Neural progenitor cell (in vitro differentiated cells): Measurements from ENCODE around the gene SMAD7. TPM values are rescaled to one million over a fixed set of nuclear protein-coding genes. Genes with fewer than 3 reads are reported as not detected.

Experiments used
- DNase-seq: peaks from one replicate; pipeline ENCODE4 v3.0.0-alpha.2; 2016; ENCODE audit warnings: low spot score
- H2AFZ ChIP-seq: fragments of 200-600 bp; sonication (generic); replicated peaks from 2 replicates; pipeline ENCODE4 v1.6.1; 2016; ENCODE audit warnings: antibody characterized with exemption
- H3F3A ChIP-seq: fragments of 200-600 bp; sonication (generic); 2 replicates; pipeline ENCODE4 v1.6.1; 2016; ENCODE audit warnings: antibody characterized with exemption, low read depth
- H3K27ac ChIP-seq: fragments of 200-600 bp; sonication (generic); 2 replicates; pipeline ENCODE4 v1.5.1; 2016; ENCODE audit warnings: mild to moderate bottlenecking
- H3K27me3 ChIP-seq: fragments of 200-600 bp; sonication (generic); 2 replicates; pipeline ENCODE4 v1.6.1; 2016; ENCODE audit warnings: mild to moderate bottlenecking, moderate library complexity
- H3K36me3 ChIP-seq: fragments of 200-600 bp; sonication (generic); 2 replicates; pipeline ENCODE4 v1.5.1; 2016
- H3K4me1 ChIP-seq: fragments of 200-600 bp; sonication (generic); 2 replicates; pipeline ENCODE4 v1.6.1; 2016; ENCODE audit warnings: mixed run types
- H3K4me2 ChIP-seq: fragments of 200-600 bp; sonication (generic); 2 replicates; pipeline ENCODE4 v1.6.1; 2016
- H3K4me3 ChIP-seq: fragments of 200-600 bp; sonication (generic); 2 replicates; pipeline ENCODE4 v1.5.1; 2016
- H3K79me2 ChIP-seq: fragments of 200-600 bp; sonication (generic); 2 replicates; pipeline ENCODE4 v1.6.1; 2016; ENCODE audit warnings: low read depth
- H3K9ac ChIP-seq: fragments of 200-600 bp; sonication (generic); 2 replicates; pipeline ENCODE4 v1.6.1; 2016
- H3K9me3 ChIP-seq: fragments of 200-600 bp; sonication (generic); 2 replicates; pipeline ENCODE4 v1.5.1; 2016; ENCODE audit warnings: low read depth
- H4K20me1 ChIP-seq: fragments of 200-600 bp; sonication (generic); 2 replicates; pipeline ENCODE4 v1.6.1; 2016; ENCODE audit warnings: low read depth
- H3K27ac Mint-ChIP-seq: 3 replicates; pipeline ENCODE4 v1.8.0; 2021; ENCODE audit warnings: mixed read lengths
- H3K27me3 Mint-ChIP-seq: 2 replicates; pipeline ENCODE4 v1.8.0; 2022; ENCODE audit warnings: low read depth, mild to moderate bottlenecking, inconsistent platforms, moderate library complexity, mixed read lengths; ENCODE audit not compliant: insufficient read depth
- H3K36me3 Mint-ChIP-seq: 3 replicates; pipeline ENCODE4 v1.8.0; 2021; ENCODE audit warnings: mixed read lengths
- H3K4me1 Mint-ChIP-seq: 3 replicates; pipeline ENCODE4 v1.8.0; 2021; ENCODE audit warnings: mixed read lengths
- H3K4me3 Mint-ChIP-seq: 3 replicates; pipeline ENCODE4 v1.8.0; 2021; ENCODE audit warnings: mild to moderate bottlenecking, moderate library complexity, mixed read lengths
- H3K9me3 Mint-ChIP-seq: 3 replicates; pipeline ENCODE4 v1.8.0; 2020; ENCODE audit warnings: mixed read lengths
- EZH2 ChIP-seq: fragments of 200-600 bp; sonication (generic); IDR thresholded peaks from 2 replicates; pipeline ENCODE4 v1.6.1; 2017; ENCODE audit warnings: antibody characterized with exemption, mild to moderate bottlenecking, moderate library complexity
- EZH2phosphoT487 ChIP-seq: fragments of 200-600 bp; sonication (generic); IDR thresholded peaks from 2 replicates; pipeline ENCODE4 v1.6.1; 2017; ENCODE audit warnings: antibody characterized with exemption
- total RNA-seq: library from RNA; depleted of rRNA; stranded (reverse); fragments of >200 nt; gene quantifications from 2 replicates; pipeline ENCODE4 v1.2.3, GENCODE V29; 2015; ENCODE audit warnings: low replicate concordance
- TF ChIP-seq, protein P1 (sequence below): fragments of 200-600 bp; sonication (generic); IDR thresholded peaks from 2 replicates; pipeline ENCODE4 v1.5.1; 2017; ENCODE audit warnings: antibody characterized with exemption, mild to moderate bottlenecking

SMAD7 gene
- total RNA-seq, 1 donor from 2014 or later: 1.1 TPM

GRCh38 chr18:48898521-48898920 is 52.2 kb downstream of the SMAD7 start:
- Histone ChIP-seq H2AFZ (no peak overlapping the region), H3K79me2 (no peaks in the 10 kb centered on the region), H3K4me2 (no peak overlapping the region), H3K4me3 (no peak overlapping the region), H3F3A (no peaks in the 10 kb centered on the region), H3K9me3 (no peaks in the 10 kb centered on the region), H3K27me3 (no peaks in the 10 kb centered on the region), H3K9ac (no peak overlapping the region), H3K4me1 (peaks cover 3% of the 10 kb centered on the region), H3K27ac (no peak overlapping the region), H4K20me1 (no peaks in the 10 kb centered on the region), H3K36me3 (no peaks in the 10 kb centered on the region)
- H3K27me3 Mint-ChIP-seq: peaks cover 18% of the 10 kb centered on the region
- H3K4me3 Mint-ChIP-seq: no peak overlapping the region
- TF ChIP-seq EZH2phosphoT487: no peak
- TF ChIP-seq, protein P1, sequence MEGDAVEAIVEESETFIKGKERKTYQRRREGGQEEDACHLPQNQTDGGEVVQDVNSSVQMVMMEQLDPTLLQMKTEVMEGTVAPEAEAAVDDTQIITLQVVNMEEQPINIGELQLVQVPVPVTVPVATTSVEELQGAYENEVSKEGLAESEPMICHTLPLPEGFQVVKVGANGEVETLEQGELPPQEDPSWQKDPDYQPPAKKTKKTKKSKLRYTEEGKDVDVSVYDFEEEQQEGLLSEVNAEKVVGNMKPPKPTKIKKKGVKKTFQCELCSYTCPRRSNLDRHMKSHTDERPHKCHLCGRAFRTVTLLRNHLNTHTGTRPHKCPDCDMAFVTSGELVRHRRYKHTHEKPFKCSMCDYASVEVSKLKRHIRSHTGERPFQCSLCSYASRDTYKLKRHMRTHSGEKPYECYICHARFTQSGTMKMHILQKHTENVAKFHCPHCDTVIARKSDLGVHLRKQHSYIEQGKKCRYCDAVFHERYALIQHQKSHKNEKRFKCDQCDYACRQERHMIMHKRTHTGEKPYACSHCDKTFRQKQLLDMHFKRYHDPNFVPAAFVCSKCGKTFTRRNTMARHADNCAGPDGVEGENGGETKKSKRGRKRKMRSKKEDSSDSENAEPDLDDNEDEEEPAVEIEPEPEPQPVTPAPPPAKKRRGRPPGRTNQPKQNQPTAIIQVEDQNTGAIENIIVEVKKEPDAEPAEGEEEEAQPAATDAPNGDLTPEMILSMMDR: no peak
- no peak for TF ChIP-seq EZH2
- H3K9me3 Mint-ChIP-seq: peaks cover 10% of the 10 kb centered on the region
- DNase-seq: no peak
- H3K36me3 Mint-ChIP-seq: no peaks in the 10 kb centered on the region
- peaks cover 26% of the 10 kb centered on the region for H3K4me1 Mint-ChIP-seq
- H3K27ac Mint-ChIP-seq: no peak overlapping the region

- TF ChIP-seq, protein P1: no peak
- TF ChIP-seq EZH2 (no peak), EZH2phosphoT487 (no peak)
- Histone ChIP-seq H3K36me3 (no peaks in the 10 kb centered on the region), H3K4me2 (no peak overlapping the region), H3K4me1 (peaks cover 8% of the 10 kb centered on the region), H3K4me3 (no peak overlapping the region), H2AFZ (peak overlapping the region; percentile 81), H3K79me2 (no peaks in the 10 kb centered on the region), H3K27me3 (no peaks in the 10 kb centered on the region), H3K9ac (no peak overlapping the region), H3K9me3 (no peaks in the 10 kb centered on the region), H3F3A (no peaks in the 10 kb centered on the region), H4K20me1 (no peaks in the 10 kb centered on the region), H3K27ac (no peak overlapping the region)
- Mint-ChIP-seq H3K4me1 (peaks cover 27% of the 10 kb centered on the region), H3K9me3 (peaks cover 10% of the 10 kb centered on the region), H3K36me3 (no peaks in the 10 kb centered on the region), H3K27ac (no peak overlapping the region), H3K4me3 (no peak overlapping the region), H3K27me3 (peaks cover 17% of the 10 kb centered on the region)
- DNase-seq: no peak
Measured at GRCh38 chr18:48897531-48897930, 53.2 kb downstream of the SMAD7 start.

DNA sequence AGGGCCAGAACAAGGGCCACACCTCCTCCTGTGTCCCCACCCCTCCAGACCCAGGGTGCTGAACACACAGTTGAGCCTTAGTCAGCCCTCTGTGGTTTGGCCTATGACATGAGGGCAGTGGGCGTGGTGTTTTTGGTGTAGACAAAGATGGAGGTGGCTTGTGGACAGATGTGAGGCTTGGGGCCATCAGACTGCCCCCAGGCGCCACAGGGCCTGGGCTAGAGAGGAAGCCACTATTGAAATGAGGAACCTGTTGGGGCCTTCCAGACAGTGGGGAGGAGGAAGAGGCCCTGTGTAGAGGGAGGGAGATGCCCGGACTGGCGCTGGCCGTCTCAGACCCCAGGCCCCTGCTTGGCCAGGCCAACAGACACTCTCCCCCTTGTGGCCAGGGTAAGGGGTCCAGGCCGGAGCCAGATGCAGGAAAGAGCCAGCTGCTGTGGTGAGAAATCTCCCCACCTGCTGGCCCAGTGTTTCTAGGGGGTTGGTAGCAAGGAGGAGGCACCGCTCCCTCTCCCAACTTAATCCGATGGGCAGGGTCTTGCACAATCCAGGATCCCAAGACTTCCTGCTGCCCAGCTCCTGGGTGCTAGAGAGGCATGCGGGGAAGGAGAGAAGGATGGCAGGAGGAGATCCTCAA is 53.8 kb downstream of the SMAD7 start:
- Histone ChIP-seq H3K4me2 (no peak overlapping the region), H3K9me3 (no peaks in the 10 kb centered on the region), H3K27ac (no peak overlapping the region), H4K20me1 (no peaks in the 10 kb centered on the region), H3K9ac (no peak overlapping the region), H3K27me3 (no peaks in the 10 kb centered on the region), H3K79me2 (no peaks in the 10 kb centered on the region), H2AFZ (peak overlapping the region; percentile 81), H3K36me3 (no peaks in the 10 kb centered on the region), H3K4me1 (peaks cover 8% of the 10 kb centered on the region), H3K4me3 (no peak overlapping the region), H3F3A (no peaks in the 10 kb centered on the region)
- H3K27me3 Mint-ChIP-seq: peaks cover 17% of the 10 kb centered on the region
- no peak for TF ChIP-seq EZH2
- TF ChIP-seq, protein P1: peak; percentile 57
- peak overlapping the region; percentile 39 for H3K27ac Mint-ChIP-seq
- H3K4me1 Mint-ChIP-seq: peaks cover 27% of the 10 kb centered on the region
- no peaks in the 10 kb centered on the region for H3K36me3 Mint-ChIP-seq
- peaks cover 10% of the 10 kb centered on the region for H3K9me3 Mint-ChIP-seq
- H3K4me3 Mint-ChIP-seq: no peak overlapping the region
- DNase-seq: peak; percentile 67
